C4-2B (cell line): Measurements from ENCODE around the gene SLC39A11.

Source experiments
- H3K27ac ChIP-seq: fragments of 450-650 bp; 2 replicates; pipeline ENCODE4 v1.5.1; 2017
- ZFX ChIP-seq: fragments of 450-650 bp; IDR thresholded peaks from 2 replicates; pipeline ENCODE4 v1.6.1; 2017
- TF ChIP-seq, protein P1 (sequence below): fragments of 450-650 bp; conservative IDR thresholded peaks from 2 replicates; pipeline ENCODE4 v1.5.1; 2017; ENCODE audit warnings: mild to moderate bottlenecking

SLC39A11 gene

DNA sequence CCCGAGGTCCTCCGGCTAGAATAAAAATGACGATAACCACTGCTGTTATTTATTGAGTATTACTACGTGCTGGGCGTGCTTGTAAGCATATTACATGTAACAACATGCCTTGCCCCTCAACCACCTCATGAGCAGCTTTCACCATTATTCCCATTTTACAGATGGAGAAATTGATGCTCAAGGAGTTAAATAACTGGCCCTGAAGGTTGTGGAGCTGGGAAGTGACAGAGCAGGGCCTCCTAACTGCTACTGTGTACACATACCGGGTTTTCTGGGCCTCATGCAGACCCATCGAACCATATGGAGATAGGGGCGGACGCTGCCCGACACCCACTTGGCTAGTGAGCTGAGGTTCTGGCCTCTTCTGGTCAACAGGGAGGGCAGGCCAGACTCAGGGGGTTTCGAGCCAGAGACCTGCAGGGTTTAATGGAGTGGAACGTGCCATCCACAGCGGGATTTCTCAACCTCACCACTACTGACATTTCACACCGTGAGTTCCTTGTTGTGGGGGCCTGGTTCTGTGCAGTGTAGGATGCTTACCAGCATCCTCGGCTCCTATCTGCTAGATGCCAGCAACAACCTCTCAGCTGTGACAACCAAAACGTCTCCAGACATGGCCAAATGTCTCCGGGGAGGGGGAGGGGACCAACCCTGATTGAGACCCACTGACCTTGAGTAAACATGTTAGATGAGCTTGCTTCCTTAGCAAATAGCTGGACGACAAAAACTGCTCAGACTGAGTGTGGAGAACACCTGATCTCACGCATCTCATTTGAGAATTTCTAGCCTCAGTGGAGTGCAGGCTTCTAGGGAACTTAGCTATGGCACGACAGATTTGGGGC, 432.0 kb downstream of the SLC39A11 start:
- H3K27ac ChIP-seq, result no peak overlapping the region
- no peak for TF ChIP-seq ZFX
- TF ChIP-seq, protein P1, sequence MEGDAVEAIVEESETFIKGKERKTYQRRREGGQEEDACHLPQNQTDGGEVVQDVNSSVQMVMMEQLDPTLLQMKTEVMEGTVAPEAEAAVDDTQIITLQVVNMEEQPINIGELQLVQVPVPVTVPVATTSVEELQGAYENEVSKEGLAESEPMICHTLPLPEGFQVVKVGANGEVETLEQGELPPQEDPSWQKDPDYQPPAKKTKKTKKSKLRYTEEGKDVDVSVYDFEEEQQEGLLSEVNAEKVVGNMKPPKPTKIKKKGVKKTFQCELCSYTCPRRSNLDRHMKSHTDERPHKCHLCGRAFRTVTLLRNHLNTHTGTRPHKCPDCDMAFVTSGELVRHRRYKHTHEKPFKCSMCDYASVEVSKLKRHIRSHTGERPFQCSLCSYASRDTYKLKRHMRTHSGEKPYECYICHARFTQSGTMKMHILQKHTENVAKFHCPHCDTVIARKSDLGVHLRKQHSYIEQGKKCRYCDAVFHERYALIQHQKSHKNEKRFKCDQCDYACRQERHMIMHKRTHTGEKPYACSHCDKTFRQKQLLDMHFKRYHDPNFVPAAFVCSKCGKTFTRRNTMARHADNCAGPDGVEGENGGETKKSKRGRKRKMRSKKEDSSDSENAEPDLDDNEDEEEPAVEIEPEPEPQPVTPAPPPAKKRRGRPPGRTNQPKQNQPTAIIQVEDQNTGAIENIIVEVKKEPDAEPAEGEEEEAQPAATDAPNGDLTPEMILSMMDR, result no peak

DNA sequence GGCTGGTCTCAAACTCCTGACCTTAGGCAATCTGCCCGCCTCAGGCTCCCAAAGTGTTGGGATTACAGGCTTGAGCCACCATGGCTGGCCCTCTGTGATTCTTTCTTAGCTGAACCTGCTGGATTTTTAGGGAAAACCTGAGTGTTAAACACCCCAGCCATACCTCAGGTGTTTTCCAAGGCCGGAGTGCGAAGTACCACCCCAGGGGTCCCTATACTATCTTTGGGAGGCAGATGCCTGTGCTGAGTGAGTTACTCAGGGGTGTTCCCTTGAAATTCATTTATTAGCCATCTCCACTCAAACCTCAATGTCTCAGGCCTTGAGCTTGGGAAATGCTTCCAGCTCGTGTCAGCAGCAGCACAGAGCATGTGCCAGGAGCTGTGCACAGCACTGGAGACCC, 432.7 kb downstream of the SLC39A11 start:
- H3K27ac ChIP-seq, result no peak overlapping the region
- TF ChIP-seq, protein P1, result no peak
- no peak for TF ChIP-seq ZFX

GRCh38 chr17:72658675-72659074, 433.8 kb downstream of the SLC39A11 start:
- H3K27ac ChIP-seq, result no peak overlapping the region
- TF ChIP-seq ZFX, result no peak
- TF ChIP-seq, protein P1, result no peak

- no peak overlapping the region for H3K27ac ChIP-seq
- TF ChIP-seq ZFX, result no peak
- TF ChIP-seq, protein P1, result no peak
Measured at GRCh38 chr17:72657467-72658317, 434.8 kb downstream of the SLC39A11 start.

GRCh38 chr17:72656130-72656763, 436.2 kb downstream of the SLC39A11 start:
- no peak for TF ChIP-seq ZFX
- TF ChIP-seq, protein P1, result no peak
- no peak overlapping the region for H3K27ac ChIP-seq

DNA sequence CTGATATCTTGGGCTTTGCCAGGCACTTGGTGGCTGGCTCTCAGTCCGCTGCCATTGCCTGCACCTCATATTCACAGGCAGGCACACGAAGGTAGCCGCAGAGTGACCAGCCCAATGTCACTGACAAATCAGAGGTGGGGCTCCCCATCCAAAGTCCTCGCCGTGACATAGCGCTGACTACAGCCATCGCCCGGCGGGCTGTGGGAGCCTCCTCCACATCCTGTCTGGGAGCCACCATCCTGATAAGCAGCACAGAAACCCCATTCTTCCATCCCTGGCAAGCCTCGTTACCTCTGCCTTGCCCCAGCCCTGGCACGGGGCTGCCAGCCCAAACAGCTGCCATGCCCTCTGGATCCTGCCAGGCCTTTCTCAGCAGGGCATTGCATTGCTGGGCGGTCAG, 437.8 kb downstream of the SLC39A11 start:
- H3K27ac ChIP-seq, result no peak overlapping the region
- TF ChIP-seq, protein P1, result no peak
- no peak for TF ChIP-seq ZFX

DNA sequence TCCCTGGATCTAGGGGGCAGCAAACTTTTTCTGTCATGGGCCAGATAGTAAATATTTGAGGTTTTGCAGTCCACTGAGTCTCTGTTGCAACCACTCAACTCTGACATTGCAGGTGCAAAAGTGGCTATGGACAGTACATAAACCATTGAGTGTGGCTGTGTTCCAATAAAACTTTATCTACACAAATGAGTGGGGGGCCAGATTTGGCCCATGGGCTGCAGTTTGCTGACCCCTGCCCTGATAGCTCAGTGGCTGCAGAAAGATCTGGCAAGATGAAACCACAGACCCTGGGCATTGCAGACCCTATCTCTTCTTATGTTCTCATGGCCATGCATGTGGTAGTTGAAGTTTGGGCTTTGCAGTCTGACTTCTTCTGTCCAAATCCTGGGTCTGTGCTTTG, 440.5 kb downstream of the SLC39A11 start:
- TF ChIP-seq, protein P1, result no peak
- no peak for TF ChIP-seq ZFX
- H3K27ac ChIP-seq, result no peak overlapping the region
